ENCODE results near the gene EMX1. TPM values are rescaled to one million over a fixed set of nuclear protein-coding genes. Genes with fewer than 3 reads are reported as not detected.

Gene EMX1
- total RNA-seq, 1 experiment from 2014 or later = 0.72 TPM

DNA sequence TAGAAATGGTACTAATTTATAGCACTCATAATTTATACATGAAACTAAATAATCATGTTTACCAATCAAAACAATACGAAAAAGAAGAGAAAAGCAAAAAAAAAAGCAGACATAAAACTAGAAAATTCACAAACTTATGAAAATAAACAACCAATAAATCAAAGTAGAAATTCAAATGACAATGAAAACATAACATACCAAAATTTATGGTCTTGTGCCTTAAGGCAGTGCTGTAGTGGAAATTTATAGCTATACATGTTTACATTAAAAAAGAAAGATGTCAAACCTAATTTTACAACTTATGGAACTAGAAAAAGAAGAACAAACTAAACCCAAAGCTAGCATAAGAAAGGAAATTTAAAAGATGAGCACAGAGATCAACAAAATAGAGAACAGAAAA lies 46.3 kb upstream of the EMX1 start:
- no peak overlapping the region for H2BK120ac ChIP-seq (ENCODE audit: low read depth, low read length, poor library complexity, severe bottlenecking)
- Mint-ChIP-seq H3K27me3 (ENCODE audit: low read depth) (peaks cover 23% of the 10 kb centered on the region), H3K27ac (no peak overlapping the region), H3K9me3 (peaks cover 7 to 8% of the 10 kb centered on the region in 2 experiments), H3K36me3 (ENCODE audit: insufficient read depth in 1 of 3, low read depth in 3 of 3) (0 out of 7 replicates have a peak, but pooled peaks cover 0 to 1% (median 0%) of the 10 kb centered on the region in 3 experiments), H3K4me1 (no peaks in the 10 kb centered on the region), H3K4me3 (no peak overlapping the region)
- H2BK20ac ChIP-seq (ENCODE audit: low read depth, low read length, poor library complexity, severe bottlenecking) = no peak overlapping the region
- H2BK12ac ChIP-seq (ENCODE audit: insufficient read length, low read depth, low read length) = no peak overlapping the region
- H3K9me3 ChIP-seq (ENCODE audit: control insufficient read depth, low read depth, low read length) = no peaks in the 10 kb centered on the region
- no peak overlapping the region for H2BK15ac ChIP-seq (ENCODE audit: low read depth, low read length)
- no peaks in the 10 kb centered on the region for H3K27me3 ChIP-seq (ENCODE audit: insufficient read depth, low read length)
- H3K14ac ChIP-seq (ENCODE audit: insufficient read depth, low read length) = no peak overlapping the region
- no peaks in the 10 kb centered on the region for H3K23me2 ChIP-seq (ENCODE audit: insufficient read length, low read depth, low read length, poor library complexity, severe bottlenecking)
- H4K5ac ChIP-seq (ENCODE audit: insufficient read length, low read depth, low read length) = no peak overlapping the region
- H3K18ac ChIP-seq (ENCODE audit: insufficient read length, low read depth, low read length) = no peak overlapping the region
- no peak overlapping the region for H2BK5ac ChIP-seq (ENCODE audit: insufficient read length, low read length)
- no peaks in the 10 kb centered on the region for H3K79me2 ChIP-seq (ENCODE audit: insufficient read depth, low read length)
- H3K56ac ChIP-seq (ENCODE audit: insufficient read length, low read depth, low read length) = no peak overlapping the region
- no peaks in the 10 kb centered on the region for H4K20me1 ChIP-seq (ENCODE audit: control insufficient read depth, insufficient read depth, insufficient read length)
- no peak overlapping the region for H2AK5ac ChIP-seq (ENCODE audit: insufficient read length, low read length)
- WGBS (ENCODE audit: extremely low coverage, insufficient read length, low lambda C conversion rate) = no CpG with 5 or more reads among the region's 1 CpG
- H4K91ac ChIP-seq (ENCODE audit: insufficient read length, low read depth, low read length) = no peak overlapping the region
- TF ChIP-seq, protein P1, sequence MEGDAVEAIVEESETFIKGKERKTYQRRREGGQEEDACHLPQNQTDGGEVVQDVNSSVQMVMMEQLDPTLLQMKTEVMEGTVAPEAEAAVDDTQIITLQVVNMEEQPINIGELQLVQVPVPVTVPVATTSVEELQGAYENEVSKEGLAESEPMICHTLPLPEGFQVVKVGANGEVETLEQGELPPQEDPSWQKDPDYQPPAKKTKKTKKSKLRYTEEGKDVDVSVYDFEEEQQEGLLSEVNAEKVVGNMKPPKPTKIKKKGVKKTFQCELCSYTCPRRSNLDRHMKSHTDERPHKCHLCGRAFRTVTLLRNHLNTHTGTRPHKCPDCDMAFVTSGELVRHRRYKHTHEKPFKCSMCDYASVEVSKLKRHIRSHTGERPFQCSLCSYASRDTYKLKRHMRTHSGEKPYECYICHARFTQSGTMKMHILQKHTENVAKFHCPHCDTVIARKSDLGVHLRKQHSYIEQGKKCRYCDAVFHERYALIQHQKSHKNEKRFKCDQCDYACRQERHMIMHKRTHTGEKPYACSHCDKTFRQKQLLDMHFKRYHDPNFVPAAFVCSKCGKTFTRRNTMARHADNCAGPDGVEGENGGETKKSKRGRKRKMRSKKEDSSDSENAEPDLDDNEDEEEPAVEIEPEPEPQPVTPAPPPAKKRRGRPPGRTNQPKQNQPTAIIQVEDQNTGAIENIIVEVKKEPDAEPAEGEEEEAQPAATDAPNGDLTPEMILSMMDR (conservative IDR thresholded peaks at IDR 0.05) = no peak
- H3K27ac ChIP-seq (ENCODE audit: insufficient read length, low read depth, low read length) = no peak overlapping the region
- H3K79me1 ChIP-seq (ENCODE audit: insufficient read depth, low read depth, low read length, poor library complexity, severe bottlenecking) = no peaks in the 10 kb centered on the region
- H4K8ac ChIP-seq (replicated peaks; ENCODE audit: insufficient read length, low read depth, low read length) = no peak overlapping the region
- H3K4me2 ChIP-seq (ENCODE audit: insufficient read depth, insufficient read length, low read length) = no peak overlapping the region
- H3K23ac ChIP-seq (ENCODE audit: insufficient read length, low read depth, low read length) = no peak overlapping the region
- no peak overlapping the region for H3K9ac ChIP-seq (ENCODE audit: extremely low read depth, insufficient read length, low read length)
- H2AFZ ChIP-seq (ENCODE audit: low read length) = no peak overlapping the region
- no peak overlapping the region for H3K4ac ChIP-seq (ENCODE audit: low read depth, low read length)
- no peak for DNase-seq
- H3K4me1 ChIP-seq (ENCODE audit: insufficient read depth, low read length) = no peaks in the 10 kb centered on the region
- no peak overlapping the region for H3T11ph ChIP-seq (ENCODE audit: low read length)
